H9 (cell line): ENCODE data around the gene CCSER2. TPM values are rescaled to one million over a fixed set of nuclear protein-coding genes. Genes with fewer than 3 reads are reported as not detected.

Experiments used
- DNase-seq: peaks from one replicate; pipeline ENCODE4 v3.0.0-alpha.2; 2017
- H2AFZ ChIP-seq: one replicate; pipeline ENCODE4 v1.6.1; 2013; ENCODE audit warnings: mild to moderate bottlenecking, low read length, control low read depth, moderate library complexity
- H2AK5ac ChIP-seq: 2 replicates; pipeline ENCODE4 v1.6.1; 2013; ENCODE audit warnings: low read length, control low read depth, mixed read lengths; ENCODE audit not compliant: insufficient read length
- H2BK120ac ChIP-seq: one replicate; pipeline ENCODE4 v1.6.1; 2013; ENCODE audit warnings: low read depth, mild to moderate bottlenecking, low read length, control low read depth, inconsistent platforms; ENCODE audit not compliant: poor library complexity, severe bottlenecking
- H2BK12ac ChIP-seq: 2 replicates; pipeline ENCODE4 v1.6.1; 2013; ENCODE audit warnings: low read length, control low read depth, mixed read lengths, low read depth; ENCODE audit not compliant: insufficient read length
- H2BK15ac ChIP-seq: 2 replicates; pipeline ENCODE4 v1.6.1; 2013; ENCODE audit warnings: low read depth, low read length, control low read depth
- H2BK20ac ChIP-seq: one replicate; pipeline ENCODE4 v1.6.1; 2013; ENCODE audit warnings: low read depth, mild to moderate bottlenecking, low read length, control low read depth, inconsistent platforms; ENCODE audit not compliant: poor library complexity, severe bottlenecking
- H2BK5ac ChIP-seq: 2 replicates; pipeline ENCODE4 v1.6.1; 2013; ENCODE audit warnings: low read length, control low read depth, mixed read lengths; ENCODE audit not compliant: insufficient read length
- H3K14ac ChIP-seq: 2 replicates; pipeline ENCODE4 v1.6.1; 2013; ENCODE audit warnings: low read length, control low read depth; ENCODE audit not compliant: insufficient read depth
- H3K18ac ChIP-seq: 2 replicates; pipeline ENCODE4 v1.6.1; 2013; ENCODE audit warnings: low read depth, mild to moderate bottlenecking, mixed read lengths, low read length, control low read depth; ENCODE audit not compliant: insufficient read length
- H3K23ac ChIP-seq: 2 replicates; pipeline ENCODE4 v1.6.1; 2013; ENCODE audit warnings: low read length, control low read depth, mixed read lengths, low read depth; ENCODE audit not compliant: insufficient read length
- H3K23me2 ChIP-seq: 2 replicates; pipeline ENCODE4 v1.6.1; 2013; ENCODE audit warnings: low read depth, mild to moderate bottlenecking, mixed read lengths, low read length, control low read depth; ENCODE audit not compliant: insufficient read length, poor library complexity, severe bottlenecking
- H3K27ac ChIP-seq: 2 replicates; pipeline ENCODE4 v1.5.1; 2013; ENCODE audit warnings: low read length, control low read depth, mixed read lengths, low read depth; ENCODE audit not compliant: insufficient read length
- H3K27me3 ChIP-seq: 2 replicates; pipeline ENCODE4 v1.6.1; 2013; ENCODE audit warnings: low read length, control low read depth, inconsistent platforms; ENCODE audit not compliant: insufficient read depth
- H3K4ac ChIP-seq: 2 replicates; pipeline ENCODE4 v1.6.1; 2013; ENCODE audit warnings: low read depth, mild to moderate bottlenecking, control low read depth, inconsistent platforms, low read length, moderate library complexity
- H3K4me1 ChIP-seq: 2 replicates; pipeline ENCODE4 v1.6.1; 2013; ENCODE audit warnings: low read length, control low read depth, inconsistent platforms; ENCODE audit not compliant: insufficient read depth
- H3K4me2 ChIP-seq: 2 replicates; pipeline ENCODE4 v1.6.1; 2013; ENCODE audit warnings: low read length, control low read depth, mixed read lengths; ENCODE audit not compliant: insufficient read length, insufficient read depth
- H3K56ac ChIP-seq: 2 replicates; pipeline ENCODE4 v1.6.1; 2013; ENCODE audit warnings: low read depth, mild to moderate bottlenecking, mixed read lengths, low read length, control low read depth; ENCODE audit not compliant: insufficient read length
- H3K79me1 ChIP-seq: 2 replicates; pipeline ENCODE4 v1.6.1; 2013; ENCODE audit warnings: low read depth, mild to moderate bottlenecking, moderate library complexity, low read length, control low read depth, inconsistent platforms; ENCODE audit not compliant: insufficient read depth, poor library complexity, severe bottlenecking
- H3K79me2 ChIP-seq: 2 replicates; pipeline ENCODE4 v1.6.1; 2013; ENCODE audit warnings: low read length, control low read depth, inconsistent platforms; ENCODE audit not compliant: insufficient read depth
- H3K9ac ChIP-seq: 2 replicates; pipeline ENCODE4 v1.6.1; 2013; ENCODE audit warnings: low read length, control low read depth, mixed read lengths; ENCODE audit not compliant: insufficient read length; ENCODE audit errors: extremely low read depth
- H3K9me3 ChIP-seq: one replicate; pipeline ENCODE4 v1.6.1; 2013; ENCODE audit warnings: low read depth, low read length, inconsistent platforms; ENCODE audit not compliant: control insufficient read depth
- H3T11ph ChIP-seq: one replicate; pipeline ENCODE4 v1.6.1; 2013; ENCODE audit warnings: mild to moderate bottlenecking, low read length, control low read depth, inconsistent platforms
- H4K20me1 ChIP-seq: one replicate; pipeline ENCODE4 v1.6.1; 2013; ENCODE audit not compliant: control insufficient read depth, insufficient read length, insufficient read depth
- H4K5ac ChIP-seq: 2 replicates; pipeline ENCODE4 v1.6.1; 2013; ENCODE audit warnings: low read depth, mild to moderate bottlenecking, mixed read lengths, low read length, control low read depth; ENCODE audit not compliant: insufficient read length
- H4K8ac ChIP-seq: replicated peaks from 2 replicates; pipeline ENCODE4 v1.6.1; 2013; ENCODE audit warnings: low read length, control low read depth, mixed read lengths, low read depth; ENCODE audit not compliant: insufficient read length
- H4K91ac ChIP-seq: 2 replicates; pipeline ENCODE4 v1.6.1; 2013; ENCODE audit warnings: low read depth, mild to moderate bottlenecking, moderate library complexity, mixed read lengths, low read length, control low read depth; ENCODE audit not compliant: insufficient read length
- H3K27ac Mint-ChIP-seq, 3 experiments: 2 replicates in 2 of 3; 3 replicates in 1 of 3; pipeline ENCODE4 v1.8.0; 2020 to 2021; ENCODE audit warnings: mixed read lengths in 3 of 3, mild to moderate bottlenecking in 1 of 3, moderate library complexity in 1 of 3
- H3K27me3 Mint-ChIP-seq: 2 replicates; pipeline ENCODE4 v1.8.0; 2021; ENCODE audit warnings: low read depth, mild to moderate bottlenecking, moderate library complexity, mixed read lengths
- H3K36me3 Mint-ChIP-seq, 3 experiments: 2 replicates in 2 of 3; 3 replicates in 1 of 3; pipeline ENCODE4 v1.8.0; 2020 to 2021; ENCODE audit warnings: low read depth in 3 of 3, mixed read lengths in 3 of 3; ENCODE audit not compliant: insufficient read depth in 1 of 3
- H3K4me1 Mint-ChIP-seq, 2 experiments: 2 replicates each; pipeline ENCODE4 v1.8.0; 2020; ENCODE audit warnings: mixed read lengths in 2 of 2
- H3K4me3 Mint-ChIP-seq, 2 experiments: 2 replicates in 1 of 2; 3 replicates in 1 of 2; pipeline ENCODE4 v1.8.0; 2020 to 2021; ENCODE audit warnings: mild to moderate bottlenecking in 2 of 2, mixed read lengths in 2 of 2, moderate library complexity in 1 of 2
- H3K9me3 Mint-ChIP-seq, 2 experiments: 2 replicates in 1 of 2; 3 replicates in 1 of 2; pipeline ENCODE4 v1.8.0; 2020; ENCODE audit warnings: mild to moderate bottlenecking in 2 of 2, mixed read lengths in 2 of 2, moderate library complexity in 1 of 2
- WGBS: extraction: QIAGEN DNeasy Blood & Tissue Kit; methylation state at CpG from one replicate; pipeline ENCODE4 v1.1.7; 2013; ENCODE audit warnings: missing lambda C conversion rate, low lambda C conversion rate, mixed read lengths; ENCODE audit not compliant: insufficient read length; ENCODE audit errors: extremely low coverage; 5-methylcytosine and 5-hydroxymethylcytosine counted together
- total RNA-seq: library from RNA; stranded (reverse); gene quantifications from 2 replicates; pipeline ENCODE4 v1.2.1, GENCODE V29; 2021
- TF ChIP-seq, protein P1 (sequence below): fragments of 200-600 bp; sonication (generic); conservative IDR thresholded peaks from 3 replicates; pipeline ENCODE4 v1.8.0; 2021; ENCODE audit warnings: antibody characterized with exemption, mild to moderate bottlenecking

Gene CCSER2
- total RNA-seq, 1 experiment from 2014 or later = 22.2 TPM

DNA sequence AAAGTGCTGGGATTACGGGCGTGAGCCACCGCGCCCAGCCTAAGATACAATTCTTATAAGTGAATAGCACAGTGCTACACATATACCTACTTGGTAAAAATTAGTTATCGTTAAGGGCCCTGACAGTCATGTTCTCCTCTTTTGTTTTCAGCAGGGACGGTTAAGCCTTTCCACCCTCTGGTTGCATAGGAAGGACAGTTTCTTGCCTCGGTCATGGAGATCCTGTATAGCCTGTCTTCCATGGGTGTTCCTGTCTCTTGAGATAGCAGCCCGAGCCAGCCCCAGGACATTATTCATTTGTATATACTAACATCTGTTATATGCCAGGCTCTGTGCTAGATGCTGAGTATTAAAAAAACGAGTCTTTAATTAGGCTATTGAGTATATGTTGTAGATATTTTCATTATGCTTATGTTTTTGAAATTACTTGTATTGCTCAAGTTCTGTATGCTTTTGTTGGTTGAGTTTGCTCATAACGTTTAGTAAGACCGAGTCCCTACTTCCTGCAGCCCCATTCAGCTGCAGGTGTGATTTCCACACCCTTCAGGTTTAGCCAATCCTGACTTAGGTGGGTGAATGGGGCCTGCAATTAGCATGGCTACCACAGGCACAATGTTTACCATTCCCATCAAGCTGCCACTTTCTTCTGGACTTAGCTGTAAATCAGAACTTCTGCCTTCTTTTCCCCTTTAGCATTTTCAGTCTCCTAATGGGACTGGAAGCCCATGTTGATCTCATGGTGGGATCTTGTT is 24.8 kb downstream of the CCSER2 start:
- H3K27ac Mint-ChIP-seq = peak overlapping the region in 2 of 3 experiments; percentile 58 to 80; a peak in 2 of 7 replicates
- H3K79me2 ChIP-seq = peaks cover 4% of the 10 kb centered on the region; the same call in 1 of the 2 replicates
- no peak overlapping the region for H3T11ph ChIP-seq
- H2AK5ac ChIP-seq = no peak overlapping the region
- TF ChIP-seq, protein P1, sequence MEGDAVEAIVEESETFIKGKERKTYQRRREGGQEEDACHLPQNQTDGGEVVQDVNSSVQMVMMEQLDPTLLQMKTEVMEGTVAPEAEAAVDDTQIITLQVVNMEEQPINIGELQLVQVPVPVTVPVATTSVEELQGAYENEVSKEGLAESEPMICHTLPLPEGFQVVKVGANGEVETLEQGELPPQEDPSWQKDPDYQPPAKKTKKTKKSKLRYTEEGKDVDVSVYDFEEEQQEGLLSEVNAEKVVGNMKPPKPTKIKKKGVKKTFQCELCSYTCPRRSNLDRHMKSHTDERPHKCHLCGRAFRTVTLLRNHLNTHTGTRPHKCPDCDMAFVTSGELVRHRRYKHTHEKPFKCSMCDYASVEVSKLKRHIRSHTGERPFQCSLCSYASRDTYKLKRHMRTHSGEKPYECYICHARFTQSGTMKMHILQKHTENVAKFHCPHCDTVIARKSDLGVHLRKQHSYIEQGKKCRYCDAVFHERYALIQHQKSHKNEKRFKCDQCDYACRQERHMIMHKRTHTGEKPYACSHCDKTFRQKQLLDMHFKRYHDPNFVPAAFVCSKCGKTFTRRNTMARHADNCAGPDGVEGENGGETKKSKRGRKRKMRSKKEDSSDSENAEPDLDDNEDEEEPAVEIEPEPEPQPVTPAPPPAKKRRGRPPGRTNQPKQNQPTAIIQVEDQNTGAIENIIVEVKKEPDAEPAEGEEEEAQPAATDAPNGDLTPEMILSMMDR = no peak
- H4K20me1 ChIP-seq = no peaks in the 10 kb centered on the region
- no peaks in the 10 kb centered on the region for H3K27me3 Mint-ChIP-seq
- WGBS = no CpG with 5 or more reads among the region's 11 CpGs
- no peak overlapping the region for H3K14ac ChIP-seq
- no peak overlapping the region for H2AFZ ChIP-seq
- no peak overlapping the region for H4K5ac ChIP-seq
- DNase-seq = peak; percentile 47
- peaks cover 2% of the 10 kb centered on the region; the same call in 1 of the 2 replicates for H3K4me1 ChIP-seq
- no peak overlapping the region for H2BK5ac ChIP-seq
- H3K79me1 ChIP-seq = no peaks in the 10 kb centered on the region
- no peak overlapping the region for H2BK15ac ChIP-seq
- H3K36me3 Mint-ChIP-seq = peaks cover 4 to 15% (median 7%) of the 10 kb centered on the region in 3 experiments; a peak in 6 of 7 replicates
- H4K8ac ChIP-seq = no peak overlapping the region
- no peak overlapping the region for H2BK20ac ChIP-seq
- H3K9ac ChIP-seq = no peak overlapping the region
- no peaks in the 10 kb centered on the region for H3K9me3 ChIP-seq
- no peaks in the 10 kb centered on the region for H3K23me2 ChIP-seq
- no peak overlapping the region for H3K18ac ChIP-seq
- peaks cover 7 to 11% of the 10 kb centered on the region in 2 experiments; a peak in 4 of 5 replicates for H3K9me3 Mint-ChIP-seq
- H3K27ac ChIP-seq = no peak overlapping the region
- no peak overlapping the region for H4K91ac ChIP-seq
- H2BK120ac ChIP-seq = no peak overlapping the region
- no peak overlapping the region for H3K4me2 ChIP-seq
- no peak overlapping the region for H2BK12ac ChIP-seq
- H3K4ac ChIP-seq = no peak overlapping the region
- no peak overlapping the region for H3K4me3 Mint-ChIP-seq
- peaks cover 23 to 48% of the 10 kb centered on the region in 2 experiments for H3K4me1 Mint-ChIP-seq
- H3K23ac ChIP-seq = no peak overlapping the region
- H3K56ac ChIP-seq = no peak overlapping the region
- H3K27me3 ChIP-seq = no peaks in the 10 kb centered on the region
